B cell (primary cell): ENCODE measurements around the gene SHC3. TPM values are rescaled to one million over a fixed set of nuclear protein-coding genes. Genes with fewer than 3 reads are reported as not detected.

Experiments used
- ATAC-seq: fragments of 200-7000 bp; cut with Tn5 transposase; one replicate; pipeline ENCODE4 v1.10.0; 2021; ENCODE audit warnings: low read depth, mild to moderate bottlenecking, moderate number of reproducible peaks, moderate library complexity
- CTCF ChIA-PET: fragments of 350-600 bp; sonication (Branson Sonifier 250); formaldehyde crosslinking; loops from one replicate; lab custom pipeline; 2021; ENCODE audit warnings: antibody characterized with exemption, inconsistent platforms; lab: Charles Lee
- POLR2A ChIA-PET: fragments of 350-600 bp; sonication (Branson Sonifier 250); formaldehyde crosslinking; loops from one replicate; lab custom pipeline; 2021; ENCODE audit warnings: antibody characterized with exemption; lab: Charles Lee
- DNase-seq: peaks from one replicate; pipeline ENCODE4 v3.0.0; 2013
- H2AFZ ChIP-seq: 2 replicates; pipeline ENCODE4 v1.6.1; 2012; ENCODE audit warnings: mild to moderate bottlenecking, low read depth, low read length; ENCODE audit not compliant: insufficient read depth, poor library complexity, severe bottlenecking
- H3K27ac ChIP-seq, 2 donors: 1 replicate in 1 of 2; 2 replicates in 1 of 2; pipeline ENCODE4 v1.5.1; 2012 to 2013; ENCODE audit warnings: low read length in 2 of 2, mild to moderate bottlenecking in 2 of 2, moderate library complexity in 1 of 2
- H3K27me3 ChIP-seq, 4 experiments: fragments of 200-600 bp in 1 of 4; sonication (generic) in 1 of 4; replicated peaks in 1 of 4; 1 replicate in 2 of 4; 2 replicates in 2 of 4; pipeline versions ENCODE4 v1.6.1 to v1.7.0; 2013 to 2016; ENCODE audit warnings: low read length in 3 of 4, mild to moderate bottlenecking in 2 of 4, mixed read lengths in 1 of 4, moderate library complexity in 1 of 4; ENCODE audit not compliant: insufficient read depth in 4 of 4, control insufficient read depth in 3 of 4; ENCODE audit errors: control extremely low read depth in 1 of 4
- H3K36me3 ChIP-seq, 2 experiments: replicated peaks in 1 of 2; 1 replicate in 1 of 2; 2 replicates in 1 of 2; pipeline versions ENCODE4 v1.6.1 to v1.7.1; 2013; ENCODE audit warnings: low read length in 1 of 2; ENCODE audit not compliant: insufficient read depth in 2 of 2, control insufficient read depth in 1 of 2; ENCODE audit errors: control extremely low read depth in 1 of 2, extremely low read depth in 1 of 2
- H3K4me1 ChIP-seq, 2 donors: fragments of 200-600 bp in 1 of 2; sonication (generic) in 1 of 2; 1 replicate in 1 of 2; 2 replicates in 1 of 2; pipeline versions ENCODE4 v1.5.1 to v1.6.1; 2013 to 2017; ENCODE audit warnings: low read length in 2 of 2; ENCODE audit not compliant: control insufficient read depth in 2 of 2, insufficient read depth in 2 of 2
- H3K4me2 ChIP-seq: replicated peaks from 2 replicates; pipeline ENCODE3; 2012; ENCODE audit warnings: mild to moderate bottlenecking, low read depth, low read length; ENCODE audit not compliant: poor library complexity, severe bottlenecking
- H3K4me3 ChIP-seq, 5 experiments: fragments of 200-600 bp in 1 of 5; sonication (generic) in 1 of 5; 1 replicate in 3 of 5; 2 replicates in 2 of 5; pipeline versions ENCODE4 v1.5.1 to v1.7.0; 2011 to 2016; ENCODE audit warnings: low read length in 4 of 5, mild to moderate bottlenecking in 4 of 5, low read depth in 2 of 5, control low read depth in 1 of 5, moderate library complexity in 1 of 5; ENCODE audit not compliant: insufficient read depth in 1 of 5; ENCODE audit errors: control extremely low read depth in 1 of 5, extremely low read depth in 1 of 5
- H3K79me2 ChIP-seq: fragments of 200-600 bp; sonication (generic); one replicate; pipeline ENCODE4 v1.6.0; 2016; ENCODE audit warnings: low read length; ENCODE audit not compliant: control insufficient read depth, insufficient read depth
- H3K9ac ChIP-seq: fragments of 200-600 bp; sonication (generic); 2 replicates; pipeline ENCODE4 v1.6.1; 2017; ENCODE audit warnings: mild to moderate bottlenecking, low read length, moderate library complexity
- H3K9me3 ChIP-seq, 3 donors: one replicate each; pipeline versions ENCODE4 v1.6.1 to v1.7.1; 2013; ENCODE audit warnings: low read length in 2 of 3; ENCODE audit not compliant: control insufficient read depth in 2 of 3, insufficient read depth in 1 of 3; ENCODE audit errors: control extremely low read depth in 1 of 3
- H4K20me1 ChIP-seq: 2 replicates; pipeline ENCODE4 v1.6.0; 2012; ENCODE audit warnings: mild to moderate bottlenecking, low read length; ENCODE audit not compliant: insufficient read depth, control insufficient read depth, poor library complexity, severe bottlenecking
- H3K27ac Mint-ChIP-seq: one replicate; pipeline ENCODE4 v1.8.0; 2021; ENCODE audit warnings: mixed read lengths
- H3K27me3 Mint-ChIP-seq: one replicate; pipeline ENCODE4 v1.8.0; 2021; ENCODE audit warnings: mixed read lengths
- H3K4me1 Mint-ChIP-seq: one replicate; pipeline ENCODE4 v1.8.0; 2021; ENCODE audit warnings: mixed read lengths
- H3K4me3 Mint-ChIP-seq: one replicate; pipeline ENCODE4 v1.8.0; 2021; ENCODE audit warnings: mixed read lengths
- H3K9me3 Mint-ChIP-seq: one replicate; pipeline ENCODE4 v1.8.0; 2022; ENCODE audit warnings: mixed read lengths; ENCODE audit not compliant: insufficient read depth
- EZH2 ChIP-seq: IDR thresholded peaks from 2 replicates; pipeline ENCODE4 v1.6.1; 2012; ENCODE audit warnings: borderline replicate concordance, low read depth, mild to moderate bottlenecking, moderate library complexity, low read length; ENCODE audit not compliant: insufficient read depth, poor library complexity, severe bottlenecking
- WGBS: methylation state at CpG from one replicate; pipeline ENCODE4 v1.1.5; 2013; ENCODE audit warnings: missing lambda C conversion rate; ENCODE audit not compliant: insufficient coverage; 5-methylcytosine and 5-hydroxymethylcytosine counted together
- intact Hi-C: fragments of 100-400 bp; cut with micrococcal nuclease; formaldehyde crosslinking; loops from one replicate; pipeline ENCODE4 v1.10.0; 2022
- polyA plus RNA-seq: library from polyadenylated mRNA; depleted of rRNA; stranded (reverse); fragments of >200 nt; gene quantifications from 2 replicates; pipeline ENCODE4 v1.2.3, GENCODE V29; 2012
- total RNA-seq, 2 donors: library from RNA; stranded (reverse); fragments of 120-200 nt in 1 of 2; gene quantifications; 1 replicate in 1 of 2; 2 replicates in 1 of 2; pipeline versions ENCODE4 v1.2.3 to v1.2.4, GENCODE V29; 2013 to 2022
- TF ChIP-seq, protein P1 (sequence below): fragments of 200-600 bp; IDR thresholded peaks from one replicate; pipeline ENCODE4 v1.8.0; 2022; ENCODE audit warnings: antibody characterized with exemption, mild to moderate bottlenecking

SHC3 gene
- total and polyA plus RNA-seq, 2 donors (not counting 1 experiment from before 2014, with no cell fraction given): 0.03 TPM; not detected in 1

- Histone ChIP-seq H3K27ac (no peak overlapping the region), H2AFZ (no peak overlapping the region), H3K4me3 (no peak overlapping the region), H3K27me3 (peaks cover 0 to 4% (median 0%) of the 10 kb centered on the region in 4 experiments), H3K4me1 (no peaks in the 10 kb centered on the region), H3K9me3 (peaks cover 0 to 4% (median 0%) of the 10 kb centered on the region in 3 donors), H3K9ac (no peak overlapping the region), H3K36me3 (no peaks in the 10 kb centered on the region), H3K4me2 (no peak overlapping the region), H3K79me2 (no peaks in the 10 kb centered on the region), H4K20me1 (no peaks in the 10 kb centered on the region)
- POLR2A ChIA-PET: no interaction called here
- intact Hi-C loops: no loop called here
- WGBS: 78% methylated on average over 6 of the region's 8 CpGs
- CTCF ChIA-PET: no interaction called here
- TF ChIP-seq, protein P1, sequence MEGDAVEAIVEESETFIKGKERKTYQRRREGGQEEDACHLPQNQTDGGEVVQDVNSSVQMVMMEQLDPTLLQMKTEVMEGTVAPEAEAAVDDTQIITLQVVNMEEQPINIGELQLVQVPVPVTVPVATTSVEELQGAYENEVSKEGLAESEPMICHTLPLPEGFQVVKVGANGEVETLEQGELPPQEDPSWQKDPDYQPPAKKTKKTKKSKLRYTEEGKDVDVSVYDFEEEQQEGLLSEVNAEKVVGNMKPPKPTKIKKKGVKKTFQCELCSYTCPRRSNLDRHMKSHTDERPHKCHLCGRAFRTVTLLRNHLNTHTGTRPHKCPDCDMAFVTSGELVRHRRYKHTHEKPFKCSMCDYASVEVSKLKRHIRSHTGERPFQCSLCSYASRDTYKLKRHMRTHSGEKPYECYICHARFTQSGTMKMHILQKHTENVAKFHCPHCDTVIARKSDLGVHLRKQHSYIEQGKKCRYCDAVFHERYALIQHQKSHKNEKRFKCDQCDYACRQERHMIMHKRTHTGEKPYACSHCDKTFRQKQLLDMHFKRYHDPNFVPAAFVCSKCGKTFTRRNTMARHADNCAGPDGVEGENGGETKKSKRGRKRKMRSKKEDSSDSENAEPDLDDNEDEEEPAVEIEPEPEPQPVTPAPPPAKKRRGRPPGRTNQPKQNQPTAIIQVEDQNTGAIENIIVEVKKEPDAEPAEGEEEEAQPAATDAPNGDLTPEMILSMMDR: no peak
- TF ChIP-seq EZH2: no peak
- no peak overlapping the region for H3K4me3 Mint-ChIP-seq
- H3K27ac Mint-ChIP-seq: no peak overlapping the region
- H3K4me1 Mint-ChIP-seq: peaks cover 4% of the 10 kb centered on the region
- ATAC-seq (no peak), DNase-seq (no peak)
- peaks cover 12% of the 10 kb centered on the region for H3K27me3 Mint-ChIP-seq
- no peaks in the 10 kb centered on the region for H3K9me3 Mint-ChIP-seq
Measured at GRCh38 chr9:89036383-89036782, 142.2 kb downstream of the SHC3 start.

GRCh38 chr9:89032661-89033060 is 146.0 kb downstream of the SHC3 start:
- no peak overlapping the region for H2AFZ ChIP-seq
- H3K27ac ChIP-seq: no peak overlapping the region
- ChIA-PET POLR2A (no interaction called here), CTCF (interaction anchor here (1.6 kb wide), 1 partner anchor 10 kb away, joined by 4 read pairs; no protein-coding TSS in a partner anchor)
- no CpG with 5 or more reads among the region's 5 CpGs for WGBS
- H4K20me1 ChIP-seq: no peaks in the 10 kb centered on the region
- ATAC-seq: no peak
- H3K9ac ChIP-seq: no peak overlapping the region
- DNase-seq: no peak
- H3K4me3 ChIP-seq: no peak overlapping the region
- Mint-ChIP-seq H3K4me1 (peaks cover 4% of the 10 kb centered on the region), H3K27me3 (peaks cover 12% of the 10 kb centered on the region), H3K9me3 (peaks cover 10% of the 10 kb centered on the region), H3K4me3 (no peak overlapping the region), H3K27ac (no peak overlapping the region)
- H3K4me2 ChIP-seq: no peak overlapping the region
- peaks cover 2 to 11% (median 5%) of the 10 kb centered on the region in 3 donors for H3K9me3 ChIP-seq
- peaks cover 0 to 4% (median 0%) of the 10 kb centered on the region in 4 experiments for H3K27me3 ChIP-seq
- intact Hi-C loops: no loop called here
- no peaks in the 10 kb centered on the region for H3K79me2 ChIP-seq
- TF ChIP-seq EZH2: no peak
- TF ChIP-seq, protein P1: no peak
- no peaks in the 10 kb centered on the region for H3K4me1 ChIP-seq
- H3K36me3 ChIP-seq: no peaks in the 10 kb centered on the region
